Activated T-helper 2 cell treated with anti-CD3 and anti-CD28 coated beads, Interferon-gamma antibody, Interleukin-2, Interleukin-4, amounts not matched to agents 10 μg/mL and 5 μg/mL and 100 μg/mL, durations not matched to agents 14 hours and 24 hours and 36 hours (primary cell): ENCODE results near the gene TBC1D24. TPM values are rescaled to one million over a fixed set of nuclear protein-coding genes. Genes with fewer than 3 reads are reported as not detected.
"Not testable (repeated sequence)": the region's sequence is repeated elsewhere in the genome, so short reads cannot be mapped to it uniquely, and the experiment has no call there.

Source experiments
- DNase-seq: peaks from one replicate; pipeline ENCODE4 v3.0.0; 2021; ENCODE audit warnings: low spot score
- H3K27ac Mint-ChIP-seq: one replicate; pipeline ENCODE4 v1.8.0; 2021; ENCODE audit warnings: mixed read lengths
- H3K27me3 Mint-ChIP-seq: one replicate; pipeline ENCODE4 v1.8.0; 2021; ENCODE audit warnings: low read depth, mixed read lengths
- H3K36me3 Mint-ChIP-seq: one replicate; pipeline ENCODE4 v1.8.0; 2021; ENCODE audit warnings: low read depth, mixed read lengths
- H3K4me1 Mint-ChIP-seq: one replicate; pipeline ENCODE4 v1.8.0; 2021; ENCODE audit warnings: low read depth, mixed read lengths
- H3K4me3 Mint-ChIP-seq: one replicate; pipeline ENCODE4 v1.8.0; 2021; ENCODE audit warnings: low read depth, mild to moderate bottlenecking, moderate library complexity, mixed read lengths
- H3K9me3 Mint-ChIP-seq: one replicate; pipeline ENCODE4 v1.8.0; 2021; ENCODE audit warnings: mixed read lengths
- intact Hi-C: fragments of 100-400 bp; cut with micrococcal nuclease; formaldehyde crosslinking; loops from one replicate; pipeline ENCODE4 v1.15.1; 2023
- total RNA-seq: library from RNA; stranded (reverse); gene quantifications from 2 replicates; pipeline ENCODE4 v1.2.3, GENCODE V29; 2022

Gene TBC1D24
- total RNA-seq, 1 donor from 2014 or later: 21.4 TPM

DNA sequence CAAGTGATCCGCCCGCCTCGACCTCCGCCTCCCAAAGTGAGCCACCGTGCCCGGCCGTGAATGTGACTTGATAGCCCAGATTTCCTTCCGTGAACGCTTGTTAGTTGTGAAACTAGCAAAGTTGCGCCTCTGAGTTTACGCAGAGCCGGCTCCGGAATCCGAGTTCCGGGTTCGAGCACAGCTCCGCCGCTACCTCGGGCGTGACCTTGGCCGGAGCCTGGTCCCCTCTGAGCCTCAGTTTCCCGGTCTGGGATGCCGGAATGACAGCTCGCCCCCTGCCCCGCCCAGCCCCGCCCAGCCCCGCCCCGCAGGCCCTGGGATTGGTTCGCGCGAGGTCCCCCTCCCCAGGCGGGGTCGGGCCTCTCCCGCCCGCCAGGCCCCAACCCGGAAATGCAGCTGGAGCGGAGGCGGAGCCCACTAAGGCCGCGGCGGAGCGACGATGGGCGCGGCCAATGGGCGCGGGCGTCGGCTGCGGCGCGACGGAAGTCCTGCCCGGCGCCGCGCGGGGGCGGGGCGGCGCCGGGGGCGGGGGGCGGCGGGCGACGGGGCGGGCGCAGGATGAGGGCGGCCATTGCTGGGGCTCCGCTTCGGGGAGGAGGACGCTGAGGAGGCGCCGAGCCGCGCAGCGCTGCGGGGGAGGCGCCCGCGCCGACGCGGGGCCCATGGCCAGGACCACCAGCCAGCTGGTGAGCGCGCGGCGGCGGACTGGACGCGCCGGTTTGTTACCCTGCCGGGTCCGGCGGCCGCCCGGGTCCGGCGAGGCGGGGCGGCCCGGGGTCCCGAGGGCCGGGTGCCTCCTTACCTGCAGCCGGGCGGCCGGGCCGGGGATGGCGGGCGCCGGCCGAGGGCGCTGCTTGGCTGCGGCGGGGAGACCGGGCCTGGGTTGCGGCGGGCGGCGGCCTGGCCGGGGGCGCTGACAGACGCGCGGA is 62.8 kb downstream of the TBC1D24 start, which contains the start of gene PDPK1:
Gene PDPK1, plus strand, starts transcription at position 571 of the 929 bp plus-strand sequence. Its CDS starts 92 bp downstream, at position 663.
- intact Hi-C loops: no loop called here
- H3K9me3 Mint-ChIP-seq: no peaks in the 10 kb centered on the region
- peak within 1 kb of the TSS; percentile 85 for H3K4me3 Mint-ChIP-seq
- H3K4me1 Mint-ChIP-seq: peaks cover 32% of the 10 kb centered on the region
- peak; percentile 94 for DNase-seq
- peaks cover 21% of the 10 kb centered on the region for H3K36me3 Mint-ChIP-seq
- peak within 1 kb of the TSS; percentile 72 for H3K27ac Mint-ChIP-seq
- no peaks in the 10 kb centered on the region for H3K27me3 Mint-ChIP-seq

DNA sequence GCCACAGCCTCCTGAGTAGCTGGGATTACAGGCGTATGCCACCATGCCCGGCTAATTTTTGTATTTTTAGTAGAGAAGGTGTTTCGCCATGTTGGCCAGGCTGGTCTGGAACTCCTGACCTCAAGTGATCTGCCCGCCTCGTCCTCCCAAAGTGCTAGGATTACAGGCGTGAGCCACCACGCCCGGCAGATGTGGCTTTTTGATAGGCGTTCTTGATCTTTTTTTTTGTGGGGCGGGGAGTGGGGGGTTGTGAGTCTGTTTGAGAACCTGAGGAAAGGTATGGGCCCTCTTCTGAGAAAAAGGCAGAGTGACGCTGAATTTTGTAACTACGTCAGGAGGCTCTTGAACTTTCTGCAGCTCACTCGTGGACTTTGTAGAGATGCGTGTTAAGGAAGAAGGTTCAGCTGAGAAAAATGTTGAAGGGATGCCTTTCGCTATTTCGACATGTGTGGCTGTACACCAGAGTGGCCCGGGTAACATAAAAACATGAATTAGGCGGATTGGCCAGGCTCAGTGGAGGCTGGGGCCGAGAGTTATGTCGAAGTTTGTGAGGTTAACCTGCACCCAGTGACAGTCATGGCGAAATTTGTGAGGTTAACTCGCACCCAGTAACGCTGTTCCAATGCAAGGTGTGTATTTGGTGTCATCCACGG is 64.4 kb downstream of the TBC1D24 start:
- DNase-seq, H3K9me3 Mint-ChIP-seq, H3K27me3 Mint-ChIP-seq, H3K27ac Mint-ChIP-seq, intact Hi-C loops: not testable (repeated sequence)
- Mint-ChIP-seq H3K4me1 (peaks cover 29% of the 10 kb centered on the region), H3K36me3 (peaks cover 24% of the 10 kb centered on the region), H3K4me3 (peak overlapping the region; percentile 85)

DNA sequence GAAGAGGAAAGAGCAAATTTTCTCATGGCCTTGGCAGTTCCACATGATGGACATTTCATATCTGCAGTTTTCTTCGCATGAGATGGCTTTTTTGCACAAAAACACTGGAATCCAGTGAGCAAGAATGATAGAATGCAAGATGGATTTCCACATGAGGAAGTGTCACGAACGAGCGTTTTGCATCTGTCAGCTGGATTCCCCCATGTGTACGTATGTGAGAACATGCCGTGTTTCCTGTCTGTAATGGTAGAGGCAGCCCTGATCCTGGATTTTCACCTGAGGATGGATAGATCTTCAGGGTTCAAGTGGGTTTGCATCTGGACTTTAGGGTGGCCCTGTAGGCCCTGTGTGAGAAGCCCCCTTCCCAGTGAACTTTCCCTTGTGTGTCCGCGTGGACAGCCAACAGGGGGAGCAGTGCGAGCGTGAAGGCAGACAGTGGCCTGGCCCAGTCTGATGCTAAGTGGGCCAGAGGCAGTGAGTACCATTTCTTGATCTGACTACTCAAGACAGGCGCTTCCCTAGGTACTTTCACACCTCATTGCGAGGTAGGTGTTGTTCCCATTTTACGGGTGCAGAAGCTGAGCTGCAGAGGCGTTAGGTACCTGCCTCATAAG is 65.0 kb downstream of the TBC1D24 start:
- H3K27ac Mint-ChIP-seq: not testable (repeated sequence)

DNA sequence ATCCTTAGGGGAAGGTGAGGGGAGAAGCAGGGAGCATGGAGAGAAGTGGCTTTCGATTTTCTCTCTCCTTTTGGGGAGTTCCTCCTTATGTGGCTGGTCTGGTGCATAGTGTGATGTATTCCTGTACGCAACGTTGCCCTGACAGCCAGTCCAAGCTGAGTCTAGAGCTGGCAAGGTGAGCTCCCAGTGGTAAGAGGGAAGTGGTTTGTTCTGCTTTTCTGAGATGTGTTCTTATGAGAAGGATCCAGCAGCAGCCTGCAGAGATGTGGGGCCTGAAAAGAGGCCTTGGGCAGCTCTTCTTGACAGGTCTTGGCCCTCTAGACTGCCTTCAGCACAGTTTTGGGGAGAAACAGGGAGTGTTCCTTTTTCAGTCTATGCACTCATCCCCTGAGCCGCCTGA is 66.0 kb downstream of the TBC1D24 start:
- peaks cover 29% of the 10 kb centered on the region for H3K4me1 Mint-ChIP-seq
- H3K27ac Mint-ChIP-seq: peak overlapping the region; percentile 23
- H3K9me3 Mint-ChIP-seq, H3K27me3 Mint-ChIP-seq, DNase-seq, intact Hi-C loops: not testable (repeated sequence)
- H3K36me3 Mint-ChIP-seq: peaks cover 24% of the 10 kb centered on the region
- peak overlapping the region; percentile 7 for H3K4me3 Mint-ChIP-seq

More for the DNA sequence above, 65.0 kb downstream of the TBC1D24 start:
- peaks cover 29% of the 10 kb centered on the region for H3K4me1 Mint-ChIP-seq
- DNase-seq, H3K27me3 Mint-ChIP-seq, H3K9me3 Mint-ChIP-seq, intact Hi-C loops: not testable (repeated sequence)
- H3K4me3 Mint-ChIP-seq: peak overlapping the region; percentile 85
- H3K36me3 Mint-ChIP-seq: peaks cover 24% of the 10 kb centered on the region

DNA sequence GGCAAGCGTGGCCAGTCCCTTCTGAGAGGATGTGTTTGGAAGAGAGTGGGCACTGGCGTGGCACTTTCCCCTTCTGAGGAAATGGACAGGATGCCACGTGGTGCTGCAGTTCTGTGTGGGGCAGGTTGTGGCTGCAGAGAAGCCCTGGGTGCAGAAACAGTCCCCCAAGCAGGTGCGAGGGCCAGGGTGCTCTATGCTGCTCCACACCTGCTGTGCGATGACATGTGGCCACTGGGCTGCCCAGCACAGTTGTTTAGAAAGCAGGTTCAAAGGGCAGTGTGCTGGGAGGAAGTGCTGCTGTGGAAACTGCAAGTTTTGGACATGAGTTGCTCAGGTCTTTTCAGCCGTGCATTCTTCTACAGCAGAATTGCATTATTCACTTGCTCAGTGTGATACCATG is 66.5 kb downstream of the TBC1D24 start:
- H3K4me1 Mint-ChIP-seq: peaks cover 28% of the 10 kb centered on the region
- H3K27me3 Mint-ChIP-seq, DNase-seq, intact Hi-C loops, H3K9me3 Mint-ChIP-seq, H3K4me3 Mint-ChIP-seq: not testable (repeated sequence)
- peak overlapping the region; percentile 23 for H3K27ac Mint-ChIP-seq
- peaks cover 24% of the 10 kb centered on the region for H3K36me3 Mint-ChIP-seq

DNA sequence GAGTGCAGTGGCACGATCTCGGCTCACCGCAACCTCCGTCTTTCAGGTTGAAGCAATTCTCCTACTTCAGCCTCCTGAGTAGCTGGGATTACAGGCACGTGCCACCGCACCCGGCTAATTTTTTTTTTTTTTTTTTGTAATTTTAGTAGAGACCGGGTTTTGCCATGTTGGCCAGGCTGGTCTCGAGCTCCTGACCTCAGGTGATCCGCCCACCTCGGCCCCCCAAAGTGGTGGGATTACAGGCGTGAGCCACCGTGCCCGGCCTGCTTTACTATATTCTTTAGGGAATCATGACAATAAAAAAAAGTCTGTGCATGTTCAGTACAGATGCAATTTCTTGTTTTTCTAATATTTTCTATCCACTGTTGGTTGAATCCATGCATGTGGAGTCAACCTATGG is 68.8 kb downstream of the TBC1D24 start:
- H3K9me3 Mint-ChIP-seq, H3K4me3 Mint-ChIP-seq, H3K27ac Mint-ChIP-seq, DNase-seq, H3K27me3 Mint-ChIP-seq, intact Hi-C loops: not testable (repeated sequence)
- Mint-ChIP-seq H3K4me1 (peaks cover 21% of the 10 kb centered on the region), H3K36me3 (peaks cover 22% of the 10 kb centered on the region)

DNA sequence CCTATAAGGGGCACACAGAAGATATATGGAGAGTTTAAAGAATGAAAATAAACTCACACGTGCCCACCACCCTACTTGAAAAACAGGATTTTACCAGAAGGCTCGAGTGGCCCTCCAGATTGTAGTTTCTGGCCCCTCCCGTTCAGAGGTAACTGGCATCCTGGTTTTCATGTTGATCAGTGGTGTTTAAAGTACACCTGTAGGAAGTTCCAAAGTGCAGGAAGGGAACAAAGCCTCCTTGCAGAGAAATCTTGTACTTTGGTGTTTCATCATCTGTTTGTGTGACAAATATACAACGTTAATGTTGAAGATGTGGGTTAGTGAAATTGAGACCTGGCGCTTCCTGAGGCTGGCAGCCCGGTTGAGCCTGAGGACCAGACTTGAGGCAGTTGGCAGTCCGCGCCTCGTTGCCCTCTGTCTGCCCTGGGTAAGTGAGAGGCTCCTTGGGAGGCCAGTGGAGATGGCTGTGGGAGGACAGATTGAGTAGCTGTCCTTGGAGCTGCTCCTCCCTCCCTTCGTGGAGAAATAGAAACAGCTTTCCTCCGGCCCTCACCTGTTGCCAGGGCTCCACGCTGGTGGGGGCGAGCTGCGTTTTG is 75.5 kb downstream of the TBC1D24 start:
- H3K27ac Mint-ChIP-seq, DNase-seq, H3K4me3 Mint-ChIP-seq, H3K27me3 Mint-ChIP-seq, H3K36me3 Mint-ChIP-seq, H3K9me3 Mint-ChIP-seq, H3K4me1 Mint-ChIP-seq, intact Hi-C loops: not testable (repeated sequence)

DNA sequence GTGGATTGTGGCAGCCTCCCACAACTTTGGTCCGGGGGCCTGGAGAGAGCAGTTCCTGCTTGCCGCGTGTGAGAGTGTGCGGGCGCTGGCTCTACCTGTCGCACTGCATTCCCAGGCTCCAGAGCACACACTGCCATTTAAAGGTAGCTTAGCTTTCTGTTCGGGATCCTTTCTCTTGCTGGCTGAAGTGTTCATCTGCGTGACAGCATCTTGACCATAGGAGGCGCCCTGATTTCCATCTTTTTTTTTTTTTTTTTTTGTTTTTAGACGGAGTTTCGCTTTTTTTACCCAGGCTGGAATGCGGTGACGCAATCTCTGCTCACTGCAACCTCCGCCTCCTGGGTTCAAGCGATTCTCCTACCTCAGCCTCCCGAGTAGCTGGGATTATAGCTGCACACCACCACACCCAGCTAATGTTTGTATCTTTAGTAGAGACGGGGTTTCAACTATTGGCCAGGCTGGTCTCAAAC is 76.5 kb downstream of the TBC1D24 start:
- H3K27me3 Mint-ChIP-seq, DNase-seq, H3K36me3 Mint-ChIP-seq, H3K27ac Mint-ChIP-seq, H3K9me3 Mint-ChIP-seq, intact Hi-C loops, H3K4me3 Mint-ChIP-seq, H3K4me1 Mint-ChIP-seq: not testable (repeated sequence)

DNA sequence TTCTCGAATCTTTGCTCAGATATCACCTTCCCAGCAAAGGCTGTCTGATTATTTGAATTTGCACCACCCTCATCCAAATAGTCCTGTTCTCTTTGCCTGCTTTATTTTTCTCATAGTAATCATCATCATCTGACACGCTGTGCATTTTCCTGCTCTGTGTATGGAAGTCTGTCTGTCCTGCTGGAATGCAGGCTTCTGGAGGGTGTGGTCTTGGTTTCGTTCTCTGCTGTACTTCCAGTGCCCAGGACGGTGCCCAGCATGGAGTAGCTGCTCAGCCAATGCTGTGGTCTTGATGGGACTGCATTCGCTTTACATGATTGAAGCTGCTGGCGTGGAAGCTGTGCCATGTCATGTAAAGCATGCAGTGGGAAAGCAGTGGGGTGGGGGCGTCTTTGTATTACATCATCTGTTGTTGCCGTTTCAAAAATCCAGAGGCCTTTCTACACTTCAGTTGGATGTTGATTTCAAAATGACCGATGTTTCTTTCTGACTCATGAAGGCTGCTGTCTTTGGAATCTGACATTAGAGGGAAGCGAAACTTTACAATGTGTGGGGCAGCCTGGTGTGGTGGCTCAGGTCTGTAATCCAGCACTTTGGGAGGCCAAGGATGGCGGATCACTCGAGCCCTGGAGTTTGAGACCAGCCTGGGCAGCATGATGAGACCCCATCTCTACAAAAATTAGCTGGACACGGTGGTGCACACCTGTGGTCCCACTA is 79.9 kb downstream of the TBC1D24 start:
- H3K36me3 Mint-ChIP-seq: not testable (repeated sequence)

More for the DNA sequence above, 79.9 kb downstream of the TBC1D24 start:
- DNase-seq, H3K27me3 Mint-ChIP-seq, H3K4me1 Mint-ChIP-seq, intact Hi-C loops, H3K27ac Mint-ChIP-seq, H3K4me3 Mint-ChIP-seq, H3K9me3 Mint-ChIP-seq: not testable (repeated sequence)

Other genes with a start within 250 kb of the TBC1D24 start
- gene DNASE1L2, start 238.7 kb upstream of the TBC1D24 start, total RNA-seq: 1.7 and 2.2 TPM in 2 replicates
- gene ECI1, start 223.5 kb upstream of the TBC1D24 start, total RNA-seq: 40.4 and 45.1 TPM in 2 replicates
- 369 TPM in 2 replicates for gene RNPS1, start 207.0 kb upstream of the TBC1D24 start, total RNA-seq
- gene ABCA3, start 134.4 kb upstream of the TBC1D24 start, total RNA-seq: 11.1 and 12.5 TPM in 2 replicates
- gene CCNF, start 45.7 kb upstream of the TBC1D24 start, total RNA-seq: 48.4 and 48.9 TPM in 2 replicates
- 31.8 and 34.6 TPM in 2 replicates for gene TEDC2, start 15.0 kb upstream of the TBC1D24 start, total RNA-seq
- gene NTN3, start 3.8 kb upstream of the TBC1D24 start, total RNA-seq: 0.28 TPM in 1 of 2 replicates, not detected in the other
- gene ATP6V0C, start 38.8 kb downstream of the TBC1D24 start, total RNA-seq: 114 and 119 TPM in 2 replicates
- 29.3 and 30.1 TPM in 2 replicates for gene AMDHD2, start 45.2 kb downstream of the TBC1D24 start, total RNA-seq
- gene CEMP1, start 56.3 kb downstream of the TBC1D24 start, total RNA-seq: 0.25 TPM in 1 of 2 replicates, not detected in the other
- 45.7 and 48.5 TPM in 2 replicates for gene PDPK1, start 62.9 kb downstream of the TBC1D24 start, total RNA-seq
- 65.5 and 68.5 TPM in 2 replicates for gene KCTD5, start 207.4 kb downstream of the TBC1D24 start, total RNA-seq
- gene PRSS27, start 245.1 kb downstream of the TBC1D24 start, total RNA-seq: 1.8 and 2.1 TPM in 2 replicates